ENCODE measurements around the gene ERBB4. TPM values are rescaled to one million over a fixed set of nuclear protein-coding genes. Genes with fewer than 3 reads are reported as not detected.

The ERBB4 gene
- total and polyA plus RNA-seq, 2 of the 8 experiments (the other 6 are each of a cell fraction or from before 2014, with no cell fraction given): 0.34 to 1.3 TPM

DNA sequence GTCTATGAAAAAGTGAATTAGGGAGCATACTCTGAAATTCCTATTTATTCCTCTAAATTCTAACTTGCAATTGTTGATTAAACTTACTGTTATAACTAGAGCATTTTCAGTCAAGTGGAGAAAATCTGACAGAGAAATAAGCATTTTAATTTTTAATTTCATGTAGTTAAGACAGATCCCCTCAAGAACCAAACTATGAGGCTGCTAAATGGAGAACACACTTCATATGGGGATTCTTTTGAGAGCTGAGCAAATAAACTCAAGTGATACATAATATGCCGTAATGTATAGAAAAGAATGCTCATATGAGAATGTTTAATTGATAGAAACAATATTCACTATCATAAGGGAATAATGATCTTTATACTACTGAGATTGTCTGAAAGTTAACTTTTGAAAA is 340.8 kb downstream of the ERBB4 start:
- DNase-seq (ENCODE audit: low read depth in 1 of 2, low spot score in 2 of 2) (no peak), FAIRE-seq (no peak)
- Histone ChIP-seq H2AFZ (ENCODE audit: low read length) (no peak overlapping the region), H3K9me3 (ENCODE audit: insufficient read depth in 2 of 2, low read depth in 1 of 2, low read length in 1 of 2) (no peaks in the 10 kb centered on the region), H4K91ac (replicated peaks; ENCODE audit: insufficient read length, low read length) (no peak overlapping the region), H3K23ac (ENCODE audit: insufficient read length) (no peak overlapping the region), H3K4ac (replicated peaks; ENCODE audit: insufficient read length, low read depth, low read length) (no peak overlapping the region), H2BK5ac (ENCODE audit: low read depth, low read length) (no peak overlapping the region), H3K14ac (ENCODE audit: insufficient read length) (no peak overlapping the region), H3K4me1 (replicated peaks in 1 of 4; ENCODE audit: control insufficient read depth in 3 of 4, insufficient read depth in 4 of 4, low read length in 3 of 4) (no peaks in the 10 kb centered on the region), H2BK12ac (ENCODE audit: low read depth, low read length) (no peak overlapping the region), H3K27ac (ENCODE audit: low read depth, low read length) (no peak overlapping the region), H3K18ac (ENCODE audit: extremely low read depth, low read length) (no peak overlapping the region), H2AK5ac (ENCODE audit: low read depth, low read length) (no peak overlapping the region), H3K79me1 (ENCODE audit: low read depth, low read length) (no peaks in the 10 kb centered on the region), H2BK20ac (ENCODE audit: low read length) (no peak overlapping the region), H3K4me3 (ENCODE audit: extremely low read depth in 1 of 4, insufficient read depth in 2 of 4, low read depth in 3 of 4, low read length in 4 of 4) (no peak overlapping the region), H4K8ac (ENCODE audit: extremely low read depth, insufficient read depth, low read length) (no peak overlapping the region), H2BK15ac (ENCODE audit: low read length) (no peak overlapping the region), H3K4me2 (ENCODE audit: insufficient read depth in 1 of 2, low read depth in 2 of 2, low read length in 2 of 2) (no peak overlapping the region), H4K5ac (ENCODE audit: insufficient read length, low read depth, low read length) (no peak overlapping the region), H4K20me1 (replicated peaks in 1 of 2; ENCODE audit: control insufficient read depth in 1 of 2, insufficient read depth in 2 of 2, low read length in 2 of 2) (no peaks in the 10 kb centered on the region), H3K23me2 (ENCODE audit: low read depth, low read length) (no peaks in the 10 kb centered on the region; the same call in 1 of the 2 replicates), H3K36me3 (ENCODE audit: control insufficient read depth in 2 of 4, insufficient read depth in 4 of 4, low read length in 3 of 4) (no peaks in the 10 kb centered on the region), H3K56ac (replicated peaks; ENCODE audit: insufficient read length, low read depth, low read length) (no peak overlapping the region), H3K27me3 (replicated peaks in 1 of 4; ENCODE audit: control insufficient read depth in 3 of 4, extremely low read depth in 1 of 4, insufficient read depth in 3 of 4, low read length in 3 of 4) (no peaks in the 10 kb centered on the region), H3K79me2 (ENCODE audit: control insufficient read depth in 1 of 2, insufficient read depth in 2 of 2, low read length in 2 of 2) (no peaks in the 10 kb centered on the region), H2BK120ac (replicated peaks; ENCODE audit: low read depth, low read length) (no peak overlapping the region), H3K9ac (replicated peaks in 1 of 4; ENCODE audit: extremely low read depth in 1 of 4, low read depth in 3 of 4, low read length in 3 of 4) (no peak overlapping the region)
- WGBS, 2 experiments (ENCODE audit: extremely low coverage in 1 of 2, insufficient coverage in 1 of 2, insufficient read length in 1 of 2, insufficient replicate concordance in 2 of 2, low coverage in 1 of 2, low lambda C conversion rate in 2 of 2, missing lambda C conversion rate in 1 of 2): 93% methylated on average over 1 of the region's 1 CpG; no CpG with 5 or more reads in 1 of the 2 experiments
- ChIA-PET POLR2A (ENCODE audit: partially characterized antibody) (no interaction called here), CTCF (ENCODE audit: partially characterized antibody) (interaction anchor here (0.9 to 1.3 kb wide), 2 partner anchors 20 to 52 kb away, joined by 3 to 4 read pairs; no protein-coding TSS in a partner anchor)
- TF ChIP-seq SP2 (IDR thresholded peaks at IDR 0.05; ENCODE audit: low read length) (no peak), CBX8 (IDR thresholded peaks at IDR 0.05; ENCODE audit: borderline replicate concordance, low read depth, low read length) (no peak), RNF2 (IDR thresholded peaks at IDR 0.05; ENCODE audit: borderline replicate concordance, low read depth, low read length, missing control alignments, poor library complexity, severe bottlenecking) (no peak), ASH2L (IDR thresholded peaks at IDR 0.05; ENCODE audit: low read length) (no peak), SUZ12 (IDR thresholded peaks at IDR 0.05; ENCODE audit: low read length) (no peak), TEAD4 (IDR thresholded peaks at IDR 0.05; ENCODE audit: low read depth, low read length) (no peak), EGR1 (IDR thresholded peaks at IDR 0.05; ENCODE audit: borderline replicate concordance, low read depth, low read length) (no peak), TAF1 (IDR thresholded peaks at IDR 0.05; ENCODE audit: low read depth, low read length) (no peak), SIRT6 (IDR thresholded peaks at IDR 0.05; ENCODE audit: low read length) (no peak), EP300 (IDR thresholded peaks at IDR 0.05; ENCODE audit: borderline replicate concordance in 1 of 2, low read depth in 2 of 2, low read length in 2 of 2) (no peak), ZNF274 (IDR thresholded peaks at IDR 0.05; ENCODE audit: borderline replicate concordance, extremely low read depth, low read length) (no peak)
- TF ChIP-seq, protein P1, sequence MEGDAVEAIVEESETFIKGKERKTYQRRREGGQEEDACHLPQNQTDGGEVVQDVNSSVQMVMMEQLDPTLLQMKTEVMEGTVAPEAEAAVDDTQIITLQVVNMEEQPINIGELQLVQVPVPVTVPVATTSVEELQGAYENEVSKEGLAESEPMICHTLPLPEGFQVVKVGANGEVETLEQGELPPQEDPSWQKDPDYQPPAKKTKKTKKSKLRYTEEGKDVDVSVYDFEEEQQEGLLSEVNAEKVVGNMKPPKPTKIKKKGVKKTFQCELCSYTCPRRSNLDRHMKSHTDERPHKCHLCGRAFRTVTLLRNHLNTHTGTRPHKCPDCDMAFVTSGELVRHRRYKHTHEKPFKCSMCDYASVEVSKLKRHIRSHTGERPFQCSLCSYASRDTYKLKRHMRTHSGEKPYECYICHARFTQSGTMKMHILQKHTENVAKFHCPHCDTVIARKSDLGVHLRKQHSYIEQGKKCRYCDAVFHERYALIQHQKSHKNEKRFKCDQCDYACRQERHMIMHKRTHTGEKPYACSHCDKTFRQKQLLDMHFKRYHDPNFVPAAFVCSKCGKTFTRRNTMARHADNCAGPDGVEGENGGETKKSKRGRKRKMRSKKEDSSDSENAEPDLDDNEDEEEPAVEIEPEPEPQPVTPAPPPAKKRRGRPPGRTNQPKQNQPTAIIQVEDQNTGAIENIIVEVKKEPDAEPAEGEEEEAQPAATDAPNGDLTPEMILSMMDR (IDR thresholded peaks at IDR 0.05; ENCODE audit: control extremely low read depth in 1 of 3, insufficient read depth in 1 of 3, low read depth in 1 of 3, low read length in 3 of 3): no peak
